Cardiac fibroblast (primary cell): ENCODE measurements around the gene LAMB2.

Source experiments
- DNase-seq, 2 donors: peaks; one replicate each; pipeline versions ENCODE4 v3.0.0 to v3.0.0-alpha.2; 2010; ENCODE audit warnings: low read depth in 2 of 2
- H3K4me3 ChIP-seq, 2 donors: replicated peaks in 1 of 2; 1 replicate in 1 of 2; 2 replicates in 1 of 2; pipeline ENCODE4 v1.5.1; 2011; ENCODE audit warnings: low read depth in 2 of 2, low read length in 2 of 2, mild to moderate bottlenecking in 2 of 2, moderate library complexity in 1 of 2
- TF ChIP-seq, protein P1 (sequence below): IDR thresholded peaks from one replicate; pipeline ENCODE4 v1.5.1; 2011; ENCODE audit warnings: low read depth, mild to moderate bottlenecking, low read length, inconsistent platforms

Gene LAMB2

DNA sequence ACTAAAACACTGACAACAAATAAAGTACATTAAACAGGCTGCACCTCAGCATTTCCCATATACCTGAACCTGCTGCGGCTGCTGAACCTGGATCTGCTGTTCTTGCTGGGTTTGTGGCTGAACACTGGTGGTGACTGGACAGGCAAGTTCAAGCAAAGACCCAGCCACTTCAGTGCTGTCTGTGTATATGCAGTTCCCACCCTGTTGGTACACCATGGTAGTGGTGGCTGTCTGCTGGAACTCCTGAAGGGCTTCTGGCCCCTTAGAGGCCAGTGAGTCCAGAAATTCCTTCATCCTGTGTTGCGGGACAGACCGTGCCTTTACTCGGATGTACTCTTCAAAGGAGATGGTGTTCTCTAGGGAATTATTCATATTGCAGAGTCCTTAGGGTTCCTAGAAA lies 56.2 kb downstream of the LAMB2 start:
- no peak for DNase-seq
- TF ChIP-seq, protein P1, sequence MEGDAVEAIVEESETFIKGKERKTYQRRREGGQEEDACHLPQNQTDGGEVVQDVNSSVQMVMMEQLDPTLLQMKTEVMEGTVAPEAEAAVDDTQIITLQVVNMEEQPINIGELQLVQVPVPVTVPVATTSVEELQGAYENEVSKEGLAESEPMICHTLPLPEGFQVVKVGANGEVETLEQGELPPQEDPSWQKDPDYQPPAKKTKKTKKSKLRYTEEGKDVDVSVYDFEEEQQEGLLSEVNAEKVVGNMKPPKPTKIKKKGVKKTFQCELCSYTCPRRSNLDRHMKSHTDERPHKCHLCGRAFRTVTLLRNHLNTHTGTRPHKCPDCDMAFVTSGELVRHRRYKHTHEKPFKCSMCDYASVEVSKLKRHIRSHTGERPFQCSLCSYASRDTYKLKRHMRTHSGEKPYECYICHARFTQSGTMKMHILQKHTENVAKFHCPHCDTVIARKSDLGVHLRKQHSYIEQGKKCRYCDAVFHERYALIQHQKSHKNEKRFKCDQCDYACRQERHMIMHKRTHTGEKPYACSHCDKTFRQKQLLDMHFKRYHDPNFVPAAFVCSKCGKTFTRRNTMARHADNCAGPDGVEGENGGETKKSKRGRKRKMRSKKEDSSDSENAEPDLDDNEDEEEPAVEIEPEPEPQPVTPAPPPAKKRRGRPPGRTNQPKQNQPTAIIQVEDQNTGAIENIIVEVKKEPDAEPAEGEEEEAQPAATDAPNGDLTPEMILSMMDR = no peak
- no peak overlapping the region for H3K4me3 ChIP-seq

DNA sequence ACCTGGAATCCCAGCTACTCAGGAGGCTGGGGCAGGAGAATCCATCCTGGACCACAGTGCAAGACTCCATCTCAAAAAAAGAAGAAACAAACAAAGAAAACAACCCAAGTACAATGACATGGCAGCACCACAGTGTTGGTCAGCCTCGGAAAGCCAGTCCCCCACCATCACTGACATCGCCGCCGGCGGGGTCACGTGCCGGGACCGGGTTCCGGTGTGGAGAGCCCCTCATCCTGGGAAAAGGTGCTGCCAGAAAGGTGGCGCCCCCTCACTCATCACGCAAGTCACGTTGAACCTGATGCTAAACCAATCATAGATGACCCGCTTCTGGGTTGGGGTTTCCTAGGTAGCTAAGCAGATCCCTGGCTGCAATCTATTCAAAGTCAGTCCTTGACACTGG lies 56.7 kb downstream of the LAMB2 start:
- H3K4me3 ChIP-seq = no peak overlapping the region
- TF ChIP-seq, protein P1 = no peak
- DNase-seq = no peak
